Ishikawa (cell line): ENCODE data around the gene DAGLA.

ENCODE experiments used
- CEBPB ChIP-seq: IDR thresholded peaks from 2 replicates; pipeline ENCODE4 v1.6.1; 2012
- CREB1 ChIP-seq: IDR thresholded peaks from 2 replicates; pipeline ENCODE4 v1.6.1; 2012; ENCODE audit warnings: low read depth
- EGR1 ChIP-seq: IDR thresholded peaks from 2 replicates; pipeline ENCODE4 v1.6.1; 2012
- EP300 ChIP-seq: IDR thresholded peaks from 2 replicates; pipeline ENCODE4 v1.6.1; 2012; ENCODE audit warnings: borderline replicate concordance
- FOXM1 ChIP-seq: IDR thresholded peaks from 2 replicates; pipeline ENCODE4 v1.6.1; 2012; ENCODE audit warnings: low read depth, borderline replicate concordance
- MAX ChIP-seq: IDR thresholded peaks from 2 replicates; pipeline ENCODE4 v1.6.1; 2012
- NFIC ChIP-seq: IDR thresholded peaks from 2 replicates; pipeline ENCODE4 v1.6.1; 2012
- RAD21 ChIP-seq: IDR thresholded peaks from 2 replicates; pipeline ENCODE4 v1.6.1; 2012; ENCODE audit warnings: low read depth
- TAF1 ChIP-seq: IDR thresholded peaks from 2 replicates; pipeline ENCODE4 v1.6.1; 2012; ENCODE audit warnings: low read depth, mild to moderate bottlenecking
- TCF12 ChIP-seq: IDR thresholded peaks from 2 replicates; pipeline ENCODE4 v1.6.1; 2012; ENCODE audit warnings: low read depth
- TEAD4 ChIP-seq: IDR thresholded peaks from 2 replicates; pipeline ENCODE4 v1.6.1; 2012
- YY1 ChIP-seq: IDR thresholded peaks from 2 replicates; pipeline ENCODE4 v1.6.1; 2012; ENCODE audit warnings: low read depth
- ZBTB7A ChIP-seq: IDR thresholded peaks from 2 replicates; pipeline ENCODE4 v1.6.1; 2012; ENCODE audit warnings: low read depth
- TF ChIP-seq, protein P1 (sequence below): IDR thresholded peaks from 2 replicates; pipeline ENCODE4 v1.6.1; 2012

DNA sequence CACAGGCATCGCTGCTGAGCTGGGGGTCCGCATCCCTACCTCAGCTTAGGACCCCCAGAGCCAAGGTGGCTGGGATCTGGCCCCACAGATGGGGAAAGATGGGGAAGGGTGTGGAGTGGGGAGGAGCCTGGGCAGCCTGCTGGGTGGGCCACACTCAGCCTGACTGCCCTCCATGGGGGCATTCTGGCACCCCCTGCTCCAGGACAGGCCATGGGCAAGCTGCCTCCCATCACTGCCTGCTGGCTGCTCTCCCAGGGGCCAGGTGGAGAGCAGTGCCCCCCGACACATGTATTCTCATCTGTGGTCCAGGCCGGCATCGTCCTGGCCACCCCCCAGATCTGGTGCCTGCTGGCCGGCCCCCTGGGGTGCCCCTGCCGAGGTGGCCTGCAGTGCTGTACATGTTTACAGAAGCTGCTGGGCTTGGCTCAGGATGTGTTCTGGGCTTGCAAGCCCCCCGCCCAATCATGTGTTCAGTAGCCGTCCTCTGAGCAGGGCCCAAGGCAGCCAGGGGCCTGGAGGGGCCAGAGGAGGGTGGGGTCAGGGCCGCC lies 64.5 kb downstream of the DAGLA start:
- TF ChIP-seq MAX (no peak), EP300 (no peak), ZBTB7A (no peak), CREB1 (no peak), EGR1 (no peak), RAD21 (no peak), TCF12 (no peak), TEAD4 (no peak), YY1 (no peak), TAF1 (no peak), CEBPB (no peak), FOXM1 (no peak), NFIC (no peak)
- TF ChIP-seq, protein P1, sequence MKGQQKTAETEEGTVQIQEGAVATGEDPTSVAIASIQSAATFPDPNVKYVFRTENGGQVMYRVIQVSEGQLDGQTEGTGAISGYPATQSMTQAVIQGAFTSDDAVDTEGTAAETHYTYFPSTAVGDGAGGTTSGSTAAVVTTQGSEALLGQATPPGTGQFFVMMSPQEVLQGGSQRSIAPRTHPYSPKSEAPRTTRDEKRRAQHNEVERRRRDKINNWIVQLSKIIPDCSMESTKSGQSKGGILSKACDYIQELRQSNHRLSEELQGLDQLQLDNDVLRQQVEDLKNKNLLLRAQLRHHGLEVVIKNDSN = no peak
